HepG2 (cell line): ENCODE measurements around the gene RPS10.

Source experiments
- ELF3 ChIP-seq: IDR thresholded peaks from 2 replicates; pipeline ENCODE4 v1.6.1; 2016; ENCODE audit warnings: missing genetic modification reagents, missing compliant biosample characterization
- ELF4 ChIP-seq: sonication (generic); formaldehyde crosslinking; IDR thresholded peaks from 2 replicates; pipeline ENCODE4 v1.5.0; 2020; ENCODE audit warnings: missing genetic modification reagents, mild to moderate bottlenecking, moderate library complexity, borderline replicate concordance
- EZH2 ChIP-seq: conservative IDR thresholded peaks from 2 replicates; pipeline ENCODE4 v1.6.1; 2012; ENCODE audit warnings: mild to moderate bottlenecking, low read depth, low read length, moderate library complexity
- HCFC1 ChIP-seq: fragments of 150-350 bp; IDR thresholded peaks from 2 replicates; pipeline ENCODE4 v1.6.1; 2014; ENCODE audit warnings: low read depth, low read length
- KAT7 ChIP-seq: IDR thresholded peaks from 2 replicates; pipeline ENCODE4 v1.6.1; 2018; ENCODE audit warnings: borderline replicate concordance, missing compliant biosample characterization
- KDM1A ChIP-seq: IDR thresholded peaks from 2 replicates; pipeline ENCODE4 v1.6.1; 2016; ENCODE audit warnings: missing compliant biosample characterization
- MAFK ChIP-seq, 2 experiments: IDR thresholded peaks in 1 of 2; conservative IDR thresholded peaks in 1 of 2; 2 replicates each; pipeline ENCODE4 v1.6.1; 2011; ENCODE audit warnings: improper control_type of control experiment in 2 of 2, low read length in 2 of 2
- SUZ12 ChIP-seq: fragments of 150-350 bp; IDR thresholded peaks from 2 replicates; pipeline ENCODE4 v1.6.1; 2014; ENCODE audit warnings: low read depth, low read length
- ZKSCAN8 ChIP-seq: IDR thresholded peaks from 2 replicates; pipeline ENCODE4 v1.6.1; 2016; ENCODE audit warnings: borderline replicate concordance, missing genetic modification reagents, missing compliant biosample characterization
- TF ChIP-seq, protein P1 (sequence below), 2 experiments: IDR thresholded peaks; 2 replicates each; pipeline ENCODE4 v1.6.1; 2011 to 2012; ENCODE audit warnings: low read length in 2 of 2, borderline replicate concordance in 1 of 2, low read depth in 1 of 2, mild to moderate bottlenecking in 1 of 2, moderate library complexity in 1 of 2
- TF ChIP-seq, protein P2 (sequence below), 2 experiments: fragments of 450-650 bp in 1 of 2; sonication (generic) in 1 of 2; formaldehyde crosslinking; IDR thresholded peaks; 2 replicates each; pipeline versions ENCODE4 v1.5.0 to v1.8.0; 2020 to 2022; ENCODE audit warnings: mild to moderate bottlenecking in 1 of 2, missing genetic modification reagents in 1 of 2
- TF ChIP-seq, protein P3 (sequence below): sonication (generic); formaldehyde crosslinking; IDR thresholded peaks from 2 replicates; pipeline ENCODE4 v1.5.0; 2020; ENCODE audit warnings: mild to moderate bottlenecking, missing genetic modification reagents, moderate library complexity
- TF ChIP-seq, protein P4 (sequence below): sonication (generic); formaldehyde crosslinking; IDR thresholded peaks from 2 replicates; pipeline ENCODE4 v1.4.0; 2020; ENCODE audit warnings: missing genetic modification reagents

DNA sequence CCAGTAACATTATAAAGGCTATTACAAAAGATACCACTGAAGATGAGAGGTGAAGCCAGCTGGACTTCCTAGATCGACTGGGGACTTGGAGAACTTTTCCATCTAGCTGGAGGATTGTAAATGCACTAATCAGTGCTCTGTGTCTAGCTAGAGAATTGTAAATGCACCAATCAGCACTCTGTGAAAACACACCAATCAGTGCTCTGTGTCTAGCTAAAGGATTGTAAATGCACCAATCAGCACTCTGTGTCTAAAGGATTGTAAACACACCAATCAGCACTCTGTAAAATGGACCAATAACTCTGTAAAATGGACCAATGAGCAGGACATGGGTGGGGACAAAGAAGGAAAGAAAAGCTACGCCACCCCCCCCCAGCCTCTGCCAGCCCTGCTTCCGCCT is 13.6 kb upstream of the RPS10 start:
- TF ChIP-seq, protein P1, sequence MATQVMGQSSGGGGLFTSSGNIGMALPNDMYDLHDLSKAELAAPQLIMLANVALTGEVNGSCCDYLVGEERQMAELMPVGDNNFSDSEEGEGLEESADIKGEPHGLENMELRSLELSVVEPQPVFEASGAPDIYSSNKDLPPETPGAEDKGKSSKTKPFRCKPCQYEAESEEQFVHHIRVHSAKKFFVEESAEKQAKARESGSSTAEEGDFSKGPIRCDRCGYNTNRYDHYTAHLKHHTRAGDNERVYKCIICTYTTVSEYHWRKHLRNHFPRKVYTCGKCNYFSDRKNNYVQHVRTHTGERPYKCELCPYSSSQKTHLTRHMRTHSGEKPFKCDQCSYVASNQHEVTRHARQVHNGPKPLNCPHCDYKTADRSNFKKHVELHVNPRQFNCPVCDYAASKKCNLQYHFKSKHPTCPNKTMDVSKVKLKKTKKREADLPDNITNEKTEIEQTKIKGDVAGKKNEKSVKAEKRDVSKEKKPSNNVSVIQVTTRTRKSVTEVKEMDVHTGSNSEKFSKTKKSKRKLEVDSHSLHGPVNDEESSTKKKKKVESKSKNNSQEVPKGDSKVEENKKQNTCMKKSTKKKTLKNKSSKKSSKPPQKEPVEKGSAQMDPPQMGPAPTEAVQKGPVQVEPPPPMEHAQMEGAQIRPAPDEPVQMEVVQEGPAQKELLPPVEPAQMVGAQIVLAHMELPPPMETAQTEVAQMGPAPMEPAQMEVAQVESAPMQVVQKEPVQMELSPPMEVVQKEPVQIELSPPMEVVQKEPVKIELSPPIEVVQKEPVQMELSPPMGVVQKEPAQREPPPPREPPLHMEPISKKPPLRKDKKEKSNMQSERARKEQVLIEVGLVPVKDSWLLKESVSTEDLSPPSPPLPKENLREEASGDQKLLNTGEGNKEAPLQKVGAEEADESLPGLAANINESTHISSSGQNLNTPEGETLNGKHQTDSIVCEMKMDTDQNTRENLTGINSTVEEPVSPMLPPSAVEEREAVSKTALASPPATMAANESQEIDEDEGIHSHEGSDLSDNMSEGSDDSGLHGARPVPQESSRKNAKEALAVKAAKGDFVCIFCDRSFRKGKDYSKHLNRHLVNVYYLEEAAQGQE (IDR thresholded peaks at IDR 0.05; ENCODE audit: borderline replicate concordance in 1 of 2, low read depth in 1 of 2, low read length in 2 of 2), result no peak
- no peak for TF ChIP-seq KDM1A
- TF ChIP-seq ELF3 (CRISPR knock-in tag), result no peak
- TF ChIP-seq, protein P2, sequence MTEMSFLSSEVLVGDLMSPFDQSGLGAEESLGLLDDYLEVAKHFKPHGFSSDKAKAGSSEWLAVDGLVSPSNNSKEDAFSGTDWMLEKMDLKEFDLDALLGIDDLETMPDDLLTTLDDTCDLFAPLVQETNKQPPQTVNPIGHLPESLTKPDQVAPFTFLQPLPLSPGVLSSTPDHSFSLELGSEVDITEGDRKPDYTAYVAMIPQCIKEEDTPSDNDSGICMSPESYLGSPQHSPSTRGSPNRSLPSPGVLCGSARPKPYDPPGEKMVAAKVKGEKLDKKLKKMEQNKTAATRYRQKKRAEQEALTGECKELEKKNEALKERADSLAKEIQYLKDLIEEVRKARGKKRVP (CRISPR knock-in tag; IDR thresholded peaks at IDR 0.05), result no peak
- no peak for TF ChIP-seq EZH2
- TF ChIP-seq MAFK (conservative IDR thresholded peaks at IDR 0.05 in 1 of 2, IDR thresholded peaks at IDR 0.05 in 1 of 2; ENCODE audit: low read length in 2 of 2), result no peak
- TF ChIP-seq, protein P3, sequence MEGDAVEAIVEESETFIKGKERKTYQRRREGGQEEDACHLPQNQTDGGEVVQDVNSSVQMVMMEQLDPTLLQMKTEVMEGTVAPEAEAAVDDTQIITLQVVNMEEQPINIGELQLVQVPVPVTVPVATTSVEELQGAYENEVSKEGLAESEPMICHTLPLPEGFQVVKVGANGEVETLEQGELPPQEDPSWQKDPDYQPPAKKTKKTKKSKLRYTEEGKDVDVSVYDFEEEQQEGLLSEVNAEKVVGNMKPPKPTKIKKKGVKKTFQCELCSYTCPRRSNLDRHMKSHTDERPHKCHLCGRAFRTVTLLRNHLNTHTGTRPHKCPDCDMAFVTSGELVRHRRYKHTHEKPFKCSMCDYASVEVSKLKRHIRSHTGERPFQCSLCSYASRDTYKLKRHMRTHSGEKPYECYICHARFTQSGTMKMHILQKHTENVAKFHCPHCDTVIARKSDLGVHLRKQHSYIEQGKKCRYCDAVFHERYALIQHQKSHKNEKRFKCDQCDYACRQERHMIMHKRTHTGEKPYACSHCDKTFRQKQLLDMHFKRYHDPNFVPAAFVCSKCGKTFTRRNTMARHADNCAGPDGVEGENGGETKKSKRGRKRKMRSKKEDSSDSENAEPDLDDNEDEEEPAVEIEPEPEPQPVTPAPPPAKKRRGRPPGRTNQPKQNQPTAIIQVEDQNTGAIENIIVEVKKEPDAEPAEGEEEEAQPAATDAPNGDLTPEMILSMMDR, result no peak
- TF ChIP-seq ZKSCAN8, result no peak
- TF ChIP-seq KAT7 (CRISPR knock-in tag), result no peak
- TF ChIP-seq ELF4, result no peak
- TF ChIP-seq HCFC1, result no peak
- TF ChIP-seq SUZ12, result no peak
- TF ChIP-seq, protein P4, sequence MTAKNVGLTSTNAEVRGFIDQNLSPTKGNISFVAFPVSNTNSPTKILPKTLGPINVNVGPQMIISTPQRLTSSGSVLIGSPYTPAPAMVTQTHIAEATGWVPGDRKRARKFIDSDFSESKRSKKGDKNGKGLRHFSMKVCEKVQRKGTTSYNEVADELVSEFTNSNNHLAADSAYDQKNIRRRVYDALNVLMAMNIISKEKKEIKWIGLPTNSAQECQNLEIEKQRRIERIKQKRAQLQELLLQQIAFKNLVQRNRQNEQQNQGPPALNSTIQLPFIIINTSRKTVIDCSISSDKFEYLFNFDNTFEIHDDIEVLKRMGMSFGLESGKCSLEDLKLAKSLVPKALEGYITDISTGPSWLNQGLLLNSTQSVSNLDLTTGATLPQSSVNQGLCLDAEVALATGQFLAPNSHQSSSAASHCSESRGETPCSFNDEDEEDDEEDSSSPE (CRISPR knock-in tag), result no peak
